ENCODE measurements around the gene LIPM.

GRCh38 chr10:88782222-88782621 lies 20.3 kb upstream of the LIPM start:
- TF ChIP-seq ZNF274 (IDR thresholded peaks at IDR 0.05; ENCODE audit: low read depth, low read length) (no peak), YY1 (IDR thresholded peaks at IDR 0.05; ENCODE audit: insufficient read depth, insufficient read length) (no peak), SUZ12 (IDR thresholded peaks at IDR 0.05; ENCODE audit: extremely low read depth, insufficient read depth, insufficient read length) (no peak)

Data from NT2/D1 (cell line).